Mesothelial cell of epicardium (in vitro differentiated cells): ENCODE results near the gene SSBP1. TPM values are rescaled to one million over a fixed set of nuclear protein-coding genes. Genes with fewer than 3 reads are reported as not detected.

Source experiments
- DNase-seq, 2 experiments: peaks; one replicate each; pipeline ENCODE4 v3.0.0; 2021; ENCODE audit warnings: low spot score in 2 of 2; ENCODE audit not compliant: unreplicated experiment in 2 of 2
- H3K27ac Mint-ChIP-seq: 2 replicates; pipeline ENCODE4 v1.8.0; 2021; ENCODE audit warnings: mixed read lengths
- H3K27me3 Mint-ChIP-seq: 2 replicates; pipeline ENCODE4 v1.8.0; 2021; ENCODE audit warnings: low read depth, mixed read lengths
- H3K36me3 Mint-ChIP-seq: 2 replicates; pipeline ENCODE4 v1.8.0; 2021; ENCODE audit warnings: mixed read lengths
- H3K4me1 Mint-ChIP-seq: 2 replicates; pipeline ENCODE4 v1.8.0; 2021; ENCODE audit warnings: mixed read lengths
- H3K4me3 Mint-ChIP-seq: 2 replicates; pipeline ENCODE4 v1.8.0; 2021; ENCODE audit warnings: mild to moderate bottlenecking, moderate library complexity, mixed read lengths
- H3K9me3 Mint-ChIP-seq: 2 replicates; pipeline ENCODE4 v1.8.0; 2021; ENCODE audit warnings: mixed read lengths
- CTCF ChIP-seq: fragments of 200-600 bp; sonication (generic); IDR thresholded peaks from one replicate; pipeline ENCODE4 v1.5.0; 2021; ENCODE audit warnings: antibody characterized with exemption; ENCODE audit not compliant: unreplicated experiment
- total RNA-seq: library from RNA; stranded (reverse); gene quantifications from 3 replicates; pipeline ENCODE4 v1.2.1, GENCODE V29; 2021

The SSBP1 gene
- total RNA-seq, 1 donor from 2014 or later = 123 TPM

GRCh38 chr7:141785706-141786552 lies 47.8 kb downstream of the SSBP1 start:
- no peak for DNase-seq
- TF ChIP-seq CTCF = peak; percentile 47
- no peaks in the 10 kb centered on the region for H3K27me3 Mint-ChIP-seq
- no peaks in the 10 kb centered on the region for H3K9me3 Mint-ChIP-seq
- H3K36me3 Mint-ChIP-seq = peaks cover 6% of the 10 kb centered on the region
- no peak overlapping the region for H3K27ac Mint-ChIP-seq
- H3K4me3 Mint-ChIP-seq = no peak overlapping the region
- H3K4me1 Mint-ChIP-seq = no peaks in the 10 kb centered on the region

- no peak for DNase-seq
- H3K36me3 Mint-ChIP-seq = peaks cover 12% of the 10 kb centered on the region
- H3K27me3 Mint-ChIP-seq = no peaks in the 10 kb centered on the region
- no peaks in the 10 kb centered on the region for H3K4me1 Mint-ChIP-seq
- no peak overlapping the region for H3K4me3 Mint-ChIP-seq
- TF ChIP-seq CTCF = no peak
- H3K27ac Mint-ChIP-seq = no peak overlapping the region
- H3K9me3 Mint-ChIP-seq = no peaks in the 10 kb centered on the region
These were observed 50.1 kb downstream of the SSBP1 start for GRCh38 chr7:141788296-141788695.

GRCh38 chr7:141789917-141790316 lies 51.8 kb downstream of the SSBP1 start, which contains the start of gene TAS2R5:
Gene TAS2R5 (plus strand): TSS chr7:141790217. CDS start chr7:141790362, 145 bp downstream.
- no peaks in the 10 kb centered on the region for H3K4me1 Mint-ChIP-seq
- H3K27ac Mint-ChIP-seq = no peak within 1 kb of the TSS
- TF ChIP-seq CTCF = no peak
- no peak within 1 kb of the TSS for H3K4me3 Mint-ChIP-seq
- peaks cover 12% of the 10 kb centered on the region for H3K36me3 Mint-ChIP-seq
- DNase-seq = no peak
- H3K9me3 Mint-ChIP-seq = no peaks in the 10 kb centered on the region
- H3K27me3 Mint-ChIP-seq = no peaks in the 10 kb centered on the region

GRCh38 chr7:141792526-141792925 lies 54.4 kb downstream of the SSBP1 start:
- no peaks in the 10 kb centered on the region for H3K4me1 Mint-ChIP-seq
- DNase-seq = no peak
- no peak overlapping the region for H3K4me3 Mint-ChIP-seq
- TF ChIP-seq CTCF = no peak
- H3K27ac Mint-ChIP-seq = no peak overlapping the region
- H3K27me3 Mint-ChIP-seq = no peaks in the 10 kb centered on the region
- H3K9me3 Mint-ChIP-seq = no peaks in the 10 kb centered on the region
- peaks cover 12% of the 10 kb centered on the region for H3K36me3 Mint-ChIP-seq

Other genes starting within 250 kb of the SSBP1 start
- 31.1 to 35.1 TPM (median 35.0 TPM) in 3 replicates for gene AGK, start 186.9 kb upstream of the SSBP1 start, total RNA-seq
- 22.4 to 22.7 TPM (median 22.7 TPM) in 3 replicates for gene DENND11, start 36.2 kb upstream of the SSBP1 start, total RNA-seq
- 0.09 TPM in 1 of 3 replicates, not detected in the others for gene WEE2, start 30.0 kb upstream of the SSBP1 start, total RNA-seq
- gene TAS2R3, start 25.7 kb downstream of the SSBP1 start, total RNA-seq = 4.0 to 5.6 TPM (median 5.0 TPM) in 3 replicates
- gene TAS2R4, start 38.3 kb downstream of the SSBP1 start, total RNA-seq = 3.3 to 4.3 TPM (median 3.5 TPM) in 3 replicates
- gene TAS2R5, start 51.9 kb downstream of the SSBP1 start, total RNA-seq = 4.5 to 5.9 TPM (median 5.1 TPM) in 3 replicates
- not detected in 3 replicates for gene PRSS37, start 103.1 kb downstream of the SSBP1 start, total RNA-seq
- 0.14 to 0.18 TPM in 2 of 3 replicates, not detected in the other for gene OR9A4, start 178.0 kb downstream of the SSBP1 start, total RNA-seq
- gene CLEC5A, start 208.6 kb downstream of the SSBP1 start, total RNA-seq = not detected in 3 replicates
- gene TAS2R38, start 235.4 kb downstream of the SSBP1 start, total RNA-seq = not detected in 3 replicates